ENCODE data around the gene IGLL5. TPM values are rescaled to one million over a fixed set of nuclear protein-coding genes. Genes with fewer than 3 reads are reported as not detected.

The IGLL5 gene
- total and polyA plus RNA-seq, 9 of the 15 experiments (the other 6 are each of a cell fraction or from before 2014, with no cell fraction given) = not detected

DNA sequence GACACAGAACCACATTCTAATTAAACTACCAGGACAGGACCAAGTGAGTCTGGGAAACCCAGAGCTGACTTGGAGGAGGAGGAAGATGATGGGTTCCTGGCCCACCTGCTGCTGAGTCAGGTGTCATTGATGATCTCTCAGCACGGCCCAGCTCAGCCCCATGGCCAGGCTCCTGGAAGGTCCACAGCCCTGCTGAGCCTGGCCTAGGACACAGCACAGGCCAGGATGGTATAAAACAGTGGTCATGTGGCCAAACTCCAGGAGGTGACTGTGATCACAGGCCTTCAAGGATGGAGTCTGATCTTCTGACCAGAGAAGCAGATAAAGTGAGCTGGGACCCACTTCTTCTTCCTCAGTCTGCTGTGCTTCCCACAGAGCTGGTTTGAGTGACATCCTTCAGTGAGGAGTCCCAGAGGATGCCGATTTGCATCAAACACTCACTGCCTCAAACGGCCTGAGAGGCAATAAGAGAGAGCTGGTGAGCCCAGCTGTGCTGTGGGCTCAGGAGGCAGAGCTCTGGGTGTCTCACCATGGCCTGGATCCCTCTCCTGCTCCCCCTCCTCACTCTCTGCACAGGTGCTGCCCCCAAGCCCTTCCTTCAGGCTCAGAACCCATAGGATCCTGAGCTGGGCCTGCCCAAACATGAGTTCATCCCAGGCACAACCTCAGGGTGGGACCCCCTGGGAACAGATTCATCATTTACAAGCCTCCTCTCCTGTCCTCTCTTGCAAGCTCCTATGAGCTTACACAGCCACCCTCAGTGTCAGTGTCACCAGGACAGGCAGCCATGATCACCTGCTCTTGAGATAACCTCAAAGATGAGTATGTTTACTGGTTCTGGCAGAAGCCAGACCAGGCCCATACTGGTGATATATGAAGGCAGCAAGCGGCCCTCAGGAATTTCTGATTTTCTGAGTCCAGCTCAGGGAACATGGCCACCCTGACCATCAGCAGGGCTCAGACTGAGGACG is 37.7 kb upstream of the IGLL5 start:
- ChIA-PET CTCF (ENCODE audit: low intra/inter-chr PET ratio) (interaction anchor here (0.9 to 8.8 kb wide), 11 partner anchors 10 to 278 kb away, joined by 3 to 90 read pairs (median 13); partner anchors contain the start of gene IGLL5), POLR2A (interaction anchor here (0.6 to 4.2 kb wide), 32 partner anchors 7 to 752 kb away, joined by 3 to 40 read pairs (median 4); no protein-coding TSS in a partner anchor)
- intact Hi-C loops (cut with micrococcal nuclease) (loop anchor here (2.0 to 10.0 kb wide), 2 partner anchors 39 to 435 kb away; no protein-coding TSS in a partner anchor), in situ Hi-C loops (cut with MboI) (loop anchor here (5.0 kb wide), 1 partner anchor 277 kb away; no protein-coding TSS in a partner anchor)
- no peak overlapping the region for H2AFZ ChIP-seq (ENCODE audit: low read depth, low read length)
- peak overlapping the region in 1 of 2 experiments; percentile 18; a peak in 1 of 4 replicates for H3K9ac ChIP-seq (ENCODE audit: insufficient read depth in 1 of 2, low read depth in 2 of 2, low read length in 2 of 2)
- H3K9me1 ChIP-seq (ENCODE audit: control insufficient read depth, insufficient read depth, low read length) = peaks cover 6% of the 10 kb centered on the region
- DNase-seq (ENCODE audit: extremely low read depth in 1 of 4, low spot score in 3 of 4) = no peak
- ATAC-seq = peak; percentile 5
- H3K4me2 ChIP-seq (ENCODE audit: insufficient read depth, low read length) = no peak overlapping the region
- no peaks in the 10 kb centered on the region for H3K9me3 ChIP-seq (replicated peaks; ENCODE audit: control insufficient read depth, insufficient read depth, low read depth, low read length)
- WGBS (ENCODE audit: insufficient coverage, low coverage, missing lambda C conversion rate) = under 1% methylated on average over 5 of the region's 5 CpGs
- no peaks in the 10 kb centered on the region for H3K4me1 ChIP-seq (replicated peaks in 1 of 2; ENCODE audit: control insufficient read depth in 2 of 2, insufficient read depth in 2 of 2, low read length in 2 of 2)
- peaks cover 0 to 19% of the 10 kb centered on the region in 2 experiments; a peak in 3 of 5 replicates for H3K27me3 ChIP-seq (ENCODE audit: control insufficient read depth in 2 of 2, insufficient read depth in 2 of 2, low read length in 2 of 2)
- BruUV-seq (replicated peaks) = no TSS peak
- FAIRE-seq = no peak
- peaks cover 35% of the 10 kb centered on the region for H4K20me1 ChIP-seq (replicated peaks; ENCODE audit: control insufficient read depth, insufficient read depth, low read length)
- TF ChIP-seq, protein P1, sequence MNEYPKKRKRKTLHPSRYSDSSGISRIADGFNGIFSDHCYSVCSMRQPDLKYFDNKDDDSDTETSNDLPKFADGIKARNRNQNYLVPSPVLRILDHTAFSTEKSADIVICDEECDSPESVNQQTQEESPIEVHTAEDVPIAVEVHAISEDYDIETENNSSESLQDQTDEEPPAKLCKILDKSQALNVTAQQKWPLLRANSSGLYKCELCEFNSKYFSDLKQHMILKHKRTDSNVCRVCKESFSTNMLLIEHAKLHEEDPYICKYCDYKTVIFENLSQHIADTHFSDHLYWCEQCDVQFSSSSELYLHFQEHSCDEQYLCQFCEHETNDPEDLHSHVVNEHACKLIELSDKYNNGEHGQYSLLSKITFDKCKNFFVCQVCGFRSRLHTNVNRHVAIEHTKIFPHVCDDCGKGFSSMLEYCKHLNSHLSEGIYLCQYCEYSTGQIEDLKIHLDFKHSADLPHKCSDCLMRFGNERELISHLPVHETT (CRISPR knock-in tag; conservative IDR thresholded peaks at IDR 0.05 in 1 of 2, IDR thresholded peaks at IDR 0.05 in 1 of 2) = 0 out of 4 replicates have a peak, but pooled peaks of 1 of the 2 experiments have one; percentile 89
- TF ChIP-seq MYNN (IDR thresholded peaks at IDR 0.05) (no peak), MYNN (CRISPR knock-in tag; IDR thresholded peaks at IDR 0.05) (peak; percentile 51; the same call in 1 of the 2 replicates), ZNF184 (CRISPR knock-in tag; IDR thresholded peaks at IDR 0.05) (peak; percentile 68; the same call in 1 of the 2 replicates)
- TF ChIP-seq, protein P2, sequence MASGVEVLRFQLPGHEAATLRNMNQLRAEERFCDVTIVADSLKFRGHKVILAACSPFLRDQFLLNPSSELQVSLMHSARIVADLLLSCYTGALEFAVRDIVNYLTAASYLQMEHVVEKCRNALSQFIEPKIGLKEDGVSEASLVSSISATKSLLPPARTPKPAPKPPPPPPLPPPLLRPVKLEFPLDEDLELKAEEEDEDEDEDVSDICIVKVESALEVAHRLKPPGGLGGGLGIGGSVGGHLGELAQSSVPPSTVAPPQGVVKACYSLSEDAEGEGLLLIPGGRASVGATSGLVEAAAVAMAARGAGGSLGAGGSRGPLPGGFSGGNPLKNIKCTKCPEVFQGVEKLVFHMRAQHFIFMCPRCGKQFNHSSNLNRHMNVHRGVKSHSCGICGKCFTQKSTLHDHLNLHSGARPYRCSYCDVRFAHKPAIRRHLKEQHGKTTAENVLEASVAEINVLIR (CRISPR knock-in tag; IDR thresholded peaks at IDR 0.05) = no peak
- TF ChIP-seq, protein P3, sequence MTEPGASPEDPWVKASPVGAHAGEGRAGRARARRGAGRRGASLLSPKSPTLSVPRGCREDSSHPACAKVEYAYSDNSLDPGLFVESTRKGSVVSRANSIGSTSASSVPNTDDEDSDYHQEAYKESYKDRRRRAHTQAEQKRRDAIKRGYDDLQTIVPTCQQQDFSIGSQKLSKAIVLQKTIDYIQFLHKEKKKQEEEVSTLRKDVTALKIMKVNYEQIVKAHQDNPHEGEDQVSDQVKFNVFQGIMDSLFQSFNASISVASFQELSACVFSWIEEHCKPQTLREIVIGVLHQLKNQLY (CRISPR knock-in tag; conservative IDR thresholded peaks at IDR 0.05) = 0 out of 4 replicates have a peak, but pooled peaks of 1 of the 2 experiments have one; percentile 22
- H3K4me3 ChIP-seq = no peak overlapping the region
- no peak overlapping the region for H3K27ac ChIP-seq (ENCODE audit: extremely low read depth, low read depth, low read length)
- no peaks in the 10 kb centered on the region for H3K36me3 ChIP-seq (ENCODE audit: control insufficient read depth, insufficient read depth, low read length)
- no peaks in the 10 kb centered on the region for H3K79me2 ChIP-seq (ENCODE audit: control insufficient read depth, insufficient read depth, low read length)

Data from K562 (cell line).